ENCODE measurements around the gene PRMT5.
A peak's percentile ranks its signal among the peaks of the same experiment; 100 is the strongest.

The PRMT5 gene

DNA sequence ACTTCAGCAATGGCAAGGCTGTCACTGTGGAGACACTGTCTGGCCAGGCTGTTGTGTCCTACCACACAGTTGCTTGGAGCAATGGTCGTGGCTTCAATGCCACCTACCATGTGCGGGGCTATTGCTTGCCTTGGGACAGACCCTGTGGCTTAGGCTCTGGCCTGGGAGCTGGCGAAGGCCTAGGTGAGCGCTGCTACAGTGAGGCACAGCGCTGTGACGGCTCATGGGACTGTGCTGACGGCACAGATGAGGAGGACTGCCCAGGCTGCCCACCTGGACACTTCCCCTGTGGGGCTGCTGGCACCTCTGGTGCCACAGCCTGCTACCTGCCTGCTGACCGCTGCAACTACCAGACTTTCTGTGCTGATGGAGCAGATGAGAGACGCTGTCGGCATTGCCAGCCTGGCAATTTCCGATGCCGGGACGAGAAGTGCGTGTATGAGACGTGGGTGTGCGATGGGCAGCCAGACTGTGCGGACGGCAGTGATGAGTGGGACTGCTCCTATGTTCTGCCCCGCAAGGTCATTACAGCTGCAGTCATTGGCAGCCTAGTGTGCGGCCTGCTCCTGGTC lies 53.3 kb downstream of the PRMT5 start:
- DNase-seq (ENCODE audit: low read depth): no peak

DNA sequence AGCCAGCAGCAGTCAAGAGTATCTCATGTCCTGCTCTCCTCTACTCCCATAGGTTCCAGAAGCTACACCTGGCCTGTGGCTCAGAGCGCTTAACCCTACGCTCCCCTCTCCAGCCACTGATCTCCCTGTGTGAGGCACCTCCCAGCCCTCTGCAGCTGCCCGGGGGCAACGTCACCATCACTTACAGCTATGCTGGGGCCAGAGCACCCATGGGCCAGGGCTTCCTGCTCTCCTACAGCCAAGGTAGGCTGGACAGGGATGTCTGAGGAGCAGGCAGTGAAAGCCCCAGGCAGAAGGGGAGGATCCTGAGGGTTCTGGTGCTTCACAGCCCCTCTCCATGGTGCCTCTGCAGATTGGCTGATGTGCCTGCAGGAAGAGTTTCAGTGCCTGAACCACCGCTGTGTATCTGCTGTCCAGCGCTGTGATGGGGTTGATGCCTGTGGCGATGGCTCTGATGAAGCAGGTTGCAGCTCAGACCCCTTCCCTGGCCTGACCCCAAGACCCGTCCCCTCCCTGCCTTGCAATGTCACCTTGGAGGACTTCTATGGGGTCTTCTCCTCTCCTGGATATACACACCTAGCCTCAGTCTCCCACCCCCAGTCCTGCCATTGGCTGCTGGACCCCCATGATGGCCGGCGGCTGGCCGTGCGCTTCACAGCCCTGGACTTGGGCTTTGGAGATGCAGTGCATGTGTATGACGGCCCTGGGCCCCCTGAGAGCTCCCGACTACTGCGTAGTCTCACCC lies 54.0 kb downstream of the PRMT5 start:
- DNase-seq (ENCODE audit: low read depth): no peak

DNA sequence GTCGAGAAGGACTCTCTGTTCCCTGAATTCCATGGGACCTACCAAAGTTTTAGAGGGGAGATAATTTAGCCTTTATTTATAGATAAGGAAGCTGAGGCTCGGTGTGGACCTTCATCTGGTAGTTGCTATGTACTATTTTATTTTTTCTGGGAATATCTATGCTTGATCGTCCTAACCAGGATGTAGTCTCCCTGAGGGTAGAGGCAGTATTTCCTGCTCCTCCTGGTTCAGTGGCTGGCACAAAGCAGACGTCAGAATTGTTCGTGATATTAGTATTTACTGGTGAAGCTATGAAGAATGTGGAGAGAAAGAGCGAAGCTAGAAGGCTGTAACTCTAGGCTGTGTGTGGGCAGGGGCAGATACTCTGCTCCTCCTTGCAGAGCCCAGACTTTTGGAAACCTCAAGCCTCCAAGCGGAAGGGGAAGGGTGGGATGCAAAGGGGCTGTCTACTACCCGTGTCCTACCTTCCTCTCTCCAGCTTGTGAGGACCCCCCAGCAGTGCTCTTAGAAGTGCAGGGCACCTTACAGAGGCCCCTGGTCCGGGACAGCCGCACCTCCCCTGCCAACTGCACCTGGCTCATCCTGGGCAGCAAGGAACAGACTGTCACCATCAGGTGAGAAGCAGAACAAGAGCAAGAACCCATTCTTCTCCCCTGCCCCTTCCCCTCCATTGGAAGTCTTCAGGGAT lies 56.2 kb downstream of the PRMT5 start:
- DNase-seq (ENCODE audit: low read depth): no peak

DNA sequence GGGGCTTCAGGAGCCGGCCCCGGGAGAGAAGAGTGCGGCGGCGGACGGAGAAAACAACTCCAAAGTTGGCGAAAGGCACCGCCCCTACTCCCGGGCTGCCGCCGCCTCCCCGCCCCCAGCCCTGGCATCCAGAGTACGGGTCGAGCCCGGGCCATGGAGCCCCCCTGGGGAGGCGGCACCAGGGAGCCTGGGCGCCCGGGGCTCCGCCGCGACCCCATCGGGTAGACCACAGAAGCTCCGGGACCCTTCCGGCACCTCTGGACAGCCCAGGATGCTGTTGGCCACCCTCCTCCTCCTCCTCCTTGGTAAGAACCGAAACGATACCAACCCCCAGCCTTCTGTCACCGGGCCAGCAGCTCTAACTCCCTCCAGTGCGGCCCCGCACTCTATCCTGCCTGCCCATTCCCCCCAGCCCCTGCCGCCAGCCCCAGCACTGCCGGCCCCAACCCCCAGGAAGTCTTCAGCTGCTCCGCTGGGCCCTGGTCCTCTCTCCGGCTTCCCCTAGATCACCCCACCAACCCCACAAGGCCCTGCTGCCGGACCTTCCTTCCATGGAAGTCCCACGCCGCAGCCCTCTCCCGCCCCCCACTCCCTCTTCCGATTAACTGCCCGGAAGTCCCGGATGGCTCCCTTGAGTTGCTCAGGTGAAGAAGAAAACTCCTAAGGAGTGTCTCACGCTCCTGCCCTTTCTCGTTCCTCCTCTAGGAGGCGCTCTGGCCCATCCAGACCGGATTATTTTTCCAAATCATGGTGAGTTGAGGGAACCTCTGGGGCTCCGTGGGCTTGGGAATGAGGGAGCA lies 56.9 kb downstream of the PRMT5 start:
- DNase-seq (ENCODE audit: low read depth): peak; percentile 52

DNA sequence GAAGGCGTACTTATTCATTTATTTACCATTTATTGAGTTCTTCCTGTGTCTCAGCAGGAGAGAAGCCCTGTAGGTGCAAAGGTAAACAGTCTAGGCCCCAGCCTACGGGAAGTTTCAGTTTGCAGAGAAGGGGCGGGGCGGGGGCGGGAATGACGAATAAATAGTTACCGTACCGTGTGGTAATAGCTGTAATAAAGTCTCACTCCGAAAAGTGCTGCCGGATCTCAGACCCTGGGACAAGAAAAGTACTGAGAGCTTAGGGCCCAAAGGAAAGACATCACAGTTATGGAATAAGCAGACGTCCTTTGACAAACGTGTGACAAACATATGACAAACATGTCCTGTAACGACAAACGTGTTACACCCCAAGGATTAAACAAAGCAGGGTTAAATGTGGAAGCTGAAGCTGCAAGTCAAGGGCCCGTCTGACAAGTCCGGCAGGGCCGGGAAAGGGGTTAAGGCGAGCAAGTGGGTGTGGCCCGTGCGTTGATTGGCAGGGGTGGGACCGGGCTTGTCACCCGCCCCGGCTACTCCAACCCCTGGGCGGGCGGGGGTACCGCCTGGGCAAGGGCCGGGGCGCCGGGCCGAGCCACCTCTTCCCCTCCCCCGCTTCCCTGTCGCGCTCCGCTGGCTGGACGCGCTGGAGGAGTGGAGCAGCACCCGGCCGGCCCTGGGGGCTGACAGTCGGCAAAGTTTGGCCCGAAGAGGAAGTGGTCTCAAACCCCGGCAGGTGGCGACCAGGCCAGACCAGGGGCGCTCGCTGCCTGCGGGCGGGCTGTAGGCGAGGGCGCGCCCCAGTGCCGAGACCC lies 57.7 kb downstream of the PRMT5 start, which contains the start of gene LRP10:
Gene LRP10, plus strand, starts transcription at position 517 of the 809 bp plus-strand sequence. CDS start 564 bp downstream, outside the sequence.
- DNase-seq (ENCODE audit: low read depth): peak; percentile 59

DNA sequence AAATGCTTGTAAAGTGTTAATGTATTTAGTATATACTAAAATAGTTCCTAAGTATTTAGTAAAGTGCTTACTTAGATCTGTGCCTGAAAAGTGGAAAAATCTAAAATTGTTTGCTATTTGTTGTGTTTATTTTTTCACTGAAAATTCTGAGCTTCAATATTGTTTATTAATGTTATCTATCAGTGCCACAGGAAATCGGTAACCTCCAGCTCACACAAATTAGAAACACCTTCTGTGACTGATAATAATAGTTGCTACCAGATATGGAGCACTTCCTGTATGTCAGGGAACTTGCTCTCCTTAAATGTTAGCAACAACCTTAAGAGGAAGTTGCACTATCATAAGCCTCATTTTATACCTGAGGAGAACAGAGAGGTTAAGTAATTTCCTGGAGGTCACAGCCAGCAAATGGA lies 58.4 kb downstream of the PRMT5 start:
- no peak for DNase-seq (ENCODE audit: low read depth)

Data from activated gamma-delta T cell treated with anti-CD3 and anti-CD28 coated beads, Interleukin-2, amount 50 U/mL, for 16 hours (primary cell).